ENCODE data around the gene INTS6.

The INTS6 gene

GRCh38 chr13:51394724-51395123, 58.1 kb downstream of the INTS6 start:
- no peak overlapping the region for H3K4me3 ChIP-seq (replicated peaks in 1 of 2; ENCODE audit: low read depth in 2 of 2, low read length in 2 of 2)
- DNase-seq (ENCODE audit: low read depth in 2 of 2): no peak
- TF ChIP-seq CTCF (IDR thresholded peaks at IDR 0.05; ENCODE audit: low read depth, low read length): no peak

- H3K4me3 ChIP-seq (replicated peaks in 1 of 2; ENCODE audit: low read depth in 2 of 2, low read length in 2 of 2): no peak overlapping the region
- no peak for TF ChIP-seq CTCF (IDR thresholded peaks at IDR 0.05; ENCODE audit: low read depth, low read length)
- no peak for DNase-seq (ENCODE audit: low read depth in 2 of 2)
Measured at GRCh38 chr13:51385114-51385513, 67.7 kb downstream of the INTS6 start.

GRCh38 chr13:51380269-51380668, 72.6 kb downstream of the INTS6 start:
- TF ChIP-seq CTCF (IDR thresholded peaks at IDR 0.05; ENCODE audit: low read depth, low read length): no peak
- peak; percentile 59 to 72 for DNase-seq (ENCODE audit: low read depth in 2 of 2)
- H3K4me3 ChIP-seq (replicated peaks in 1 of 2; ENCODE audit: low read depth in 2 of 2, low read length in 2 of 2): no peak overlapping the region

DNA sequence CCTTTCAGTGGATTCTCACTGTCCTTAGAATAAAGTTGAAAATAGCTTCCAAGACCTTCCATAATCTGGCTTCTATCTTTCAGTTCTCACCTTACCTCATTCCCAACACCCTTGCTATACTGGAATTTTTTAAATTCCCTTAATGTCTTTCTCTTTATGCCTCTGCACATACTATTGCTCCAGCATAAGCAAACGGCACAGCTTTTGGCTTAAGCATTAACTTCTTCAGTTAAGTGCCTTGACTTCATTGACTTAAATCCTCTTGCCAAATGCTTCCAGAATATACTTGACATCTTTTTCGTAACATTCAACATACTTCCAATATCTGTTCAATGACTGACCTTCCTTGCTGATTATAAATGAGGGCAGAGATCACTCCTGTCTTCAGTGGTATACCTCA, 79.4 kb downstream of the INTS6 start:
- H3K4me3 ChIP-seq (replicated peaks in 1 of 2; ENCODE audit: low read depth in 2 of 2, low read length in 2 of 2): no peak overlapping the region
- no peak for TF ChIP-seq CTCF (IDR thresholded peaks at IDR 0.05; ENCODE audit: low read depth, low read length)
- no peak for DNase-seq (ENCODE audit: low read depth in 2 of 2)

GRCh38 chr13:51371768-51372399, 81.0 kb downstream of the INTS6 start:
- no peak for TF ChIP-seq CTCF (IDR thresholded peaks at IDR 0.05; ENCODE audit: low read depth, low read length)
- no peak overlapping the region for H3K4me3 ChIP-seq (replicated peaks in 1 of 2; ENCODE audit: low read depth in 2 of 2, low read length in 2 of 2)
- DNase-seq (ENCODE audit: low read depth in 2 of 2): no peak

- H3K4me3 ChIP-seq (replicated peaks in 1 of 2; ENCODE audit: low read depth in 2 of 2, low read length in 2 of 2): no peak overlapping the region
- TF ChIP-seq CTCF (IDR thresholded peaks at IDR 0.05; ENCODE audit: low read depth, low read length): no peak
- no peak for DNase-seq (ENCODE audit: low read depth in 2 of 2)
Measured at GRCh38 chr13:51370811-51371210, 82.0 kb downstream of the INTS6 start.

GRCh38 chr13:51370116-51370515, 82.7 kb downstream of the INTS6 start:
- peak; percentile 67 to 76 for DNase-seq (ENCODE audit: low read depth in 2 of 2)
- TF ChIP-seq CTCF (IDR thresholded peaks at IDR 0.05; ENCODE audit: low read depth, low read length): no peak
- H3K4me3 ChIP-seq (replicated peaks in 1 of 2; ENCODE audit: low read depth in 2 of 2, low read length in 2 of 2): no peak overlapping the region
